ENCODE data around the gene MOGAT1. TPM values are rescaled to one million over a fixed set of nuclear protein-coding genes. Genes with fewer than 3 reads are reported as not detected.

Gene MOGAT1
- polyA plus RNA-seq, 1 of the 3 experiments (the other 2 are of a cell fraction), result not detected

DNA sequence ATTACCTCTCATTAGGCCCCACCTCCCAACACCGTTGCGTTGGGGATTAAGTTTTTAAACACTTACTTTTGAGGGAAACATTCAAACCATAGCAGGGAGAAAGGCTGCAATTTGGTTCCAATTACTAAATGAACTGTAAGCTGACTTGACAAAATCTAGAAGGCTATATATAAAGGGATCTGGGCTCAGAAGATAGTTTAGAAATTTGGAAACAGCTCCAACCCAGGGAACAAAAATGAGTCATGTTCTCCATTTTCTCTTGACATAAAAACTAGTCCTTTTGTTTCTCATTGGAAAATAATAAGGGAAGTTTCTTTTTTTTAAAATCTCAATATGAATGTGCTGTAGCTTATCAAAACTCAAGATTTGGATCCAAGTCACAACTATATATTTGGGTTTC is 17.5 kb downstream of the MOGAT1 start:
- TF ChIP-seq JUND (IDR thresholded peaks at IDR 0.05) (no peak), RXRA (IDR thresholded peaks at IDR 0.05; ENCODE audit: borderline replicate concordance, low read depth) (no peak)
- TF ChIP-seq, protein P1, sequence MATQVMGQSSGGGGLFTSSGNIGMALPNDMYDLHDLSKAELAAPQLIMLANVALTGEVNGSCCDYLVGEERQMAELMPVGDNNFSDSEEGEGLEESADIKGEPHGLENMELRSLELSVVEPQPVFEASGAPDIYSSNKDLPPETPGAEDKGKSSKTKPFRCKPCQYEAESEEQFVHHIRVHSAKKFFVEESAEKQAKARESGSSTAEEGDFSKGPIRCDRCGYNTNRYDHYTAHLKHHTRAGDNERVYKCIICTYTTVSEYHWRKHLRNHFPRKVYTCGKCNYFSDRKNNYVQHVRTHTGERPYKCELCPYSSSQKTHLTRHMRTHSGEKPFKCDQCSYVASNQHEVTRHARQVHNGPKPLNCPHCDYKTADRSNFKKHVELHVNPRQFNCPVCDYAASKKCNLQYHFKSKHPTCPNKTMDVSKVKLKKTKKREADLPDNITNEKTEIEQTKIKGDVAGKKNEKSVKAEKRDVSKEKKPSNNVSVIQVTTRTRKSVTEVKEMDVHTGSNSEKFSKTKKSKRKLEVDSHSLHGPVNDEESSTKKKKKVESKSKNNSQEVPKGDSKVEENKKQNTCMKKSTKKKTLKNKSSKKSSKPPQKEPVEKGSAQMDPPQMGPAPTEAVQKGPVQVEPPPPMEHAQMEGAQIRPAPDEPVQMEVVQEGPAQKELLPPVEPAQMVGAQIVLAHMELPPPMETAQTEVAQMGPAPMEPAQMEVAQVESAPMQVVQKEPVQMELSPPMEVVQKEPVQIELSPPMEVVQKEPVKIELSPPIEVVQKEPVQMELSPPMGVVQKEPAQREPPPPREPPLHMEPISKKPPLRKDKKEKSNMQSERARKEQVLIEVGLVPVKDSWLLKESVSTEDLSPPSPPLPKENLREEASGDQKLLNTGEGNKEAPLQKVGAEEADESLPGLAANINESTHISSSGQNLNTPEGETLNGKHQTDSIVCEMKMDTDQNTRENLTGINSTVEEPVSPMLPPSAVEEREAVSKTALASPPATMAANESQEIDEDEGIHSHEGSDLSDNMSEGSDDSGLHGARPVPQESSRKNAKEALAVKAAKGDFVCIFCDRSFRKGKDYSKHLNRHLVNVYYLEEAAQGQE (IDR thresholded peaks at IDR 0.05; ENCODE audit: low read depth, low read length), result no peak
- TF ChIP-seq, protein P2, sequence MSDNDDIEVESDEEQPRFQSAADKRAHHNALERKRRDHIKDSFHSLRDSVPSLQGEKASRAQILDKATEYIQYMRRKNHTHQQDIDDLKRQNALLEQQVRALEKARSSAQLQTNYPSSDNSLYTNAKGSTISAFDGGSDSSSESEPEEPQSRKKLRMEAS (IDR thresholded peaks at IDR 0.05; ENCODE audit: low read depth), result no peak
- TF ChIP-seq, protein P3, sequence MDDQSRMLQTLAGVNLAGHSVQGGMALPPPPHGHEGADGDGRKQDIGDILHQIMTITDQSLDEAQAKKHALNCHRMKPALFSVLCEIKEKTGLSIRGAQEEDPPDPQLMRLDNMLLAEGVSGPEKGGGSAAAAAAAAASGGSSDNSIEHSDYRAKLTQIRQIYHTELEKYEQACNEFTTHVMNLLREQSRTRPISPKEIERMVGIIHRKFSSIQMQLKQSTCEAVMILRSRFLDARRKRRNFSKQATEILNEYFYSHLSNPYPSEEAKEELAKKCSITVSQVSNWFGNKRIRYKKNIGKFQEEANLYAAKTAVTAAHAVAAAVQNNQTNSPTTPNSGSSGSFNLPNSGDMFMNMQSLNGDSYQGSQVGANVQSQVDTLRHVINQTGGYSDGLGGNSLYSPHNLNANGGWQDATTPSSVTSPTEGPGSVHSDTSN (IDR thresholded peaks at IDR 0.05), result no peak
- WGBS (ENCODE audit: low lambda C conversion rate), result 94% methylated on average over 2 of the region's 2 CpGs
- H2AFZ ChIP-seq (ENCODE audit: low read depth), result no peak overlapping the region
- 0 out of 4 replicates have a peak, but pooled peaks cover 0 to 7% of the 10 kb centered on the region in 2 experiments for H3K4me1 ChIP-seq (ENCODE audit: control insufficient read depth in 1 of 2, insufficient read depth in 2 of 2, low read depth in 1 of 2, low read length in 1 of 2)
- no peaks in the 10 kb centered on the region for H3K79me2 ChIP-seq (ENCODE audit: insufficient read depth)
- no peaks in the 10 kb centered on the region for H3K9me3 ChIP-seq
- ChIA-PET CTCF (interaction anchor here (0.7 to 4.6 kb wide), 7 partner anchors 10 to 371 kb away, joined by 4 to 54 read pairs (median 9); no protein-coding TSS in a partner anchor), POLR2A (no interaction called here)
- no peak for DNase-seq
- H3K27me3 ChIP-seq (ENCODE audit: insufficient read depth), result no peaks in the 10 kb centered on the region
- H3K9ac ChIP-seq, result no peak overlapping the region
- H3F3A ChIP-seq (replicated peaks; ENCODE audit: insufficient read depth), result no peaks in the 10 kb centered on the region
- H3K4me3 ChIP-seq (ENCODE audit: low read depth in 2 of 2, low read length in 1 of 2), result no peak overlapping the region
- no peak overlapping the region for H3K4me2 ChIP-seq
- no peak overlapping the region for H3K27ac ChIP-seq (ENCODE audit: low read depth in 2 of 2, low read length in 1 of 2)
- H4K20me1 ChIP-seq (ENCODE audit: insufficient read depth), result no peaks in the 10 kb centered on the region
- no peaks in the 10 kb centered on the region for H3K36me3 ChIP-seq (replicated peaks in 1 of 2; ENCODE audit: control insufficient read depth in 1 of 2, insufficient read depth in 2 of 2, low read length in 1 of 2)
- no peaks in the 10 kb centered on the region for H3K9me2 ChIP-seq

DNA sequence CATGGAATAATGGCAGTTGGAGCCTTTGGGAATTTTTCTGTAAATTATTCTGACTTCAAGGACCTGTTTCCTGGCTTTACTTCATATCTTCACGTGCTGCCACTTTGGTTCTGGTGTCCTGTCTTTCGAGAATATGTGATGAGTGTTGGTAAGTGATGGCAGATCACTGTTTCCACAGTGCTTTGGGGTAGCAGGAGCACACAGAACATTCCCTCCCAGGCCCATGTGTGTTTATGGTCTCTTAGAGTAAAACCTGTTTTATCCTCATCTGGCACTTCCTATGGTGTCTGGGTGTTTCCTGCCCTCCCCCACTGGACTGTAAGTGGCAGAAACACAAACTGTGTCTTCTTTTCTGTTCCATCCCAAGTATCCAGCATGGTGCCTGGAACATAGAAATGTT is 17.9 kb downstream of the MOGAT1 start:
- no peaks in the 10 kb centered on the region for H3K9me3 ChIP-seq
- no peak overlapping the region for H3K4me2 ChIP-seq
- H3K27ac ChIP-seq (ENCODE audit: low read depth in 2 of 2, low read length in 1 of 2), result no peak overlapping the region
- WGBS (ENCODE audit: low lambda C conversion rate), result 75% methylated on average over 2 of the region's 2 CpGs
- H3K27me3 ChIP-seq (ENCODE audit: insufficient read depth), result no peaks in the 10 kb centered on the region
- no peak for TF ChIP-seq RFX5 (IDR thresholded peaks at IDR 0.05; ENCODE audit: low read length)
- TF ChIP-seq, protein P4, sequence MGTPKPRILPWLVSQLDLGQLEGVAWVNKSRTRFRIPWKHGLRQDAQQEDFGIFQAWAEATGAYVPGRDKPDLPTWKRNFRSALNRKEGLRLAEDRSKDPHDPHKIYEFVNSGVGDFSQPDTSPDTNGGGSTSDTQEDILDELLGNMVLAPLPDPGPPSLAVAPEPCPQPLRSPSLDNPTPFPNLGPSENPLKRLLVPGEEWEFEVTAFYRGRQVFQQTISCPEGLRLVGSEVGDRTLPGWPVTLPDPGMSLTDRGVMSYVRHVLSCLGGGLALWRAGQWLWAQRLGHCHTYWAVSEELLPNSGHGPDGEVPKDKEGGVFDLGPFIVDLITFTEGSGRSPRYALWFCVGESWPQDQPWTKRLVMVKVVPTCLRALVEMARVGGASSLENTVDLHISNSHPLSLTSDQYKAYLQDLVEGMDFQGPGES (IDR thresholded peaks at IDR 0.05; ENCODE audit: low read depth, low read length), result no peak
- no peaks in the 10 kb centered on the region for H3K9me2 ChIP-seq
- no peak overlapping the region for H3K4me3 ChIP-seq (ENCODE audit: low read depth in 2 of 2, low read length in 1 of 2)
- H3K9ac ChIP-seq, result no peak overlapping the region
- 0 out of 4 replicates have a peak, but pooled peaks cover 0 to 7% of the 10 kb centered on the region in 2 experiments for H3K4me1 ChIP-seq (ENCODE audit: control insufficient read depth in 1 of 2, insufficient read depth in 2 of 2, low read depth in 1 of 2, low read length in 1 of 2)
- ChIA-PET CTCF (interaction anchor here (0.5 to 4.6 kb wide), 13 partner anchors 10 to 1108 kb away, joined by 3 to 54 read pairs (median 11); no protein-coding TSS in a partner anchor), POLR2A (no interaction called here)
- no peak for DNase-seq
- no peaks in the 10 kb centered on the region for H3K36me3 ChIP-seq (replicated peaks in 1 of 2; ENCODE audit: control insufficient read depth in 1 of 2, insufficient read depth in 2 of 2, low read length in 1 of 2)
- no peaks in the 10 kb centered on the region for H3K79me2 ChIP-seq (ENCODE audit: insufficient read depth)
- H2AFZ ChIP-seq (ENCODE audit: low read depth), result no peak overlapping the region
- H3F3A ChIP-seq (replicated peaks; ENCODE audit: insufficient read depth), result no peaks in the 10 kb centered on the region
- H4K20me1 ChIP-seq (ENCODE audit: insufficient read depth), result no peaks in the 10 kb centered on the region

All from SK-N-SH (cell line).